Hepatic stellate cell (primary cell): ENCODE results near the gene SNX1.
"Not testable (repeated sequence)": the region's sequence is repeated elsewhere in the genome, so short reads cannot be mapped to it uniquely, and the experiment has no call there.

Experiments used
- DNase-seq: peaks from one replicate; pipeline ENCODE4 v3.0.0; 2011; ENCODE audit warnings: low spot score

Gene SNX1

GRCh38 chr15:64120322-64120721 is 24.5 kb downstream of the SNX1 start:
- DNase-seq, result not testable (repeated sequence)

GRCh38 chr15:64121614-64122013 is 25.8 kb downstream of the SNX1 start:
- DNase-seq, result no peak

- DNase-seq, result no peak
These were observed 26.7 kb downstream of the SNX1 start for GRCh38 chr15:64122444-64122843.

GRCh38 chr15:64122936-64123351 is 27.2 kb downstream of the SNX1 start:
- DNase-seq, result no peak

- DNase-seq, result no peak
These were observed 30.2 kb downstream of the SNX1 start for GRCh38 chr15:64125978-64126377.

GRCh38 chr15:64127521-64128270 is 31.9 kb downstream of the SNX1 start:
- no peak for DNase-seq

GRCh38 chr15:64130159-64130558 is 34.4 kb downstream of the SNX1 start:
- no peak for DNase-seq

- no peak for DNase-seq
These were observed 35.8 kb downstream of the SNX1 start for GRCh38 chr15:64131547-64131946.

GRCh38 chr15:64132217-64132616 is 36.4 kb downstream of the SNX1 start:
- DNase-seq, result no peak

GRCh38 chr15:64133623-64134344 is 38.0 kb downstream of the SNX1 start:
- no peak for DNase-seq

GRCh38 chr15:64134345-64134829 is 38.6 kb downstream of the SNX1 start:
- no peak for DNase-seq

- DNase-seq, result no peak
These were observed 40.6 kb downstream of the SNX1 start for GRCh38 chr15:64136347-64136746.

GRCh38 chr15:64137226-64137833 is 41.5 kb downstream of the SNX1 start:
- no peak for DNase-seq

GRCh38 chr15:64138331-64138941 is 42.7 kb downstream of the SNX1 start:
- DNase-seq, result no peak

GRCh38 chr15:64141798-64142512 is 46.2 kb downstream of the SNX1 start:
- DNase-seq, result no peak

- no peak for DNase-seq
These were observed 47.5 kb downstream of the SNX1 start for GRCh38 chr15:64143276-64143675.

- no peak for DNase-seq
These were observed 48.4 kb downstream of the SNX1 start for GRCh38 chr15:64144192-64144564.

GRCh38 chr15:64144565-64145281 is 48.9 kb downstream of the SNX1 start:
- no peak for DNase-seq

- DNase-seq, result no peak
These were observed 50.3 kb downstream of the SNX1 start for GRCh38 chr15:64146041-64146440.

- DNase-seq, result no peak
These were observed 50.7 kb downstream of the SNX1 start for GRCh38 chr15:64146520-64146884.
